GM21825 (cell line): ENCODE data around the gene GPRIN1.

Experiments
- ATAC-seq: cut with Tn5 transposase; IDR thresholded peaks from one replicate; pipeline ENCODE4 v1.9.1; 2021; ENCODE audit warnings: mild to moderate bottlenecking, moderate library complexity; ENCODE audit not compliant: unreplicated experiment

GPRIN1 gene

GRCh38 chr5:176625512-176625911 is 15.6 kb upstream of the GPRIN1 start:
- no peak for ATAC-seq

GRCh38 chr5:176624938-176625337 is 15.0 kb upstream of the GPRIN1 start:
- no peak for ATAC-seq

- no peak for ATAC-seq
These were observed 14.2 kb upstream of the GPRIN1 start for GRCh38 chr5:176624142-176624541.

DNA sequence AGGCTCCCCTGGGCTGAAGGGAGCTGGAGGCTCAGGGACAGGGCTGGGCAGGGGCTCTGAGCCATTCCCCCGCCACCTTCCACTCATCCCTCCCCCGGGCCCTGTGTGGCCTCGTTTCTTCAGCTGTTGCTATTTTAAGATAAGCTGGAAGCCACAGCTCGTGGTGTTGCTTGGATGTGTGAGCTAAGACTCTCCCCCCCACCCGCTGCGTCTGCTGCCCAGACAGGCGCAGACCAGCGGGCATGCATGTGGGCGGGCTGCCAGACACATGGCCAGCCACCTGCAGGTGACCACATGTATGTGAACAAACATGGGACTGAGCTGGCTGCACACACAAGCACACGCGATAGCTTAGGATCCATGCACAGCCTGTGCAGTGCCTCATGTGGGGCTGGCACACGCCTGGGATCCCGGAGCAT is 11.7 kb upstream of the GPRIN1 start:
- no peak for ATAC-seq

GRCh38 chr5:176620333-176620981 is 10.5 kb upstream of the GPRIN1 start:
- ATAC-seq, result no peak

GRCh38 chr5:176619569-176620332 is 9.8 kb upstream of the GPRIN1 start:
- no peak for ATAC-seq

- ATAC-seq, result peak; percentile 78
These were observed 9.2 kb upstream of the GPRIN1 start for GRCh38 chr5:176619203-176619568.

DNA sequence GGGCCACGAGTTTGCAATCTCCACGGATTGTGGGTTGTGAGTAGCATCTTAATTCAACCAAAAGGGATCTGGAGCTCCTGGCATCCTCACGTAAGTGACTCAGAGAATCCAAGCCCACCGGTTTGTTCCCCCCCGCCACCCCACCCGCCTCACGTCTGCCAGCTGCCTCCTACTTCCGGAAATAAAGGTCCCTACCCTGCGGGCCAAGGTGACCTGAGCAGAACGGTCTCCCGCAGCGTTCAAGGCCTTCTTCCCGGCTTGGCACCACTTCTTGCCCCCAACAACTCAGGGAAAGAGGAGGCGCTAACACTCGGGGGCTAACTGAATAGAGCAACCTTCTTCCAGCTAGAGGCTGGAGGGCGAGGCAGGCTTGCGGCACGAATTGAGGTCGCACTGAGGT is 8.8 kb upstream of the GPRIN1 start:
- no peak for ATAC-seq

DNA sequence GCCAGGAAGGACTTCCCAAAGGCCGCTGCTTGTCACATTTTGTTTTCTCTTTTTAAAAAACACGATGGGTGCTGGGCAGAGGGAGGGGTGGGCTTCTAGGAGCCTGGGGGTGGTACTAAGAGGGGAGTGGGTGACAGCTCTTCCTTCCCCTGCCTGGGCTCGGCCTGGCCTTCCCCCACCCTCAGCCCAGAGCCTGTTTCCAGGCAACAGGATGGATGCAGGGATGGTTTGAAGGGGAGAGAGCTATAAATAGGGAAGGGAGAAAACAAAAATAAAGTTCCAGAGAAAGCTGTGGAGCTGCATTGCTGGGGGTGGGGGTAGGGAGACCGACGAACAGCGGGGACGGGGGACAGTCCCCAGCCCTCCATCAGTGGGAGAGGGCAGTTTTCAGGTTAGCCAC is 6.6 kb upstream of the GPRIN1 start:
- ATAC-seq, result no peak

DNA sequence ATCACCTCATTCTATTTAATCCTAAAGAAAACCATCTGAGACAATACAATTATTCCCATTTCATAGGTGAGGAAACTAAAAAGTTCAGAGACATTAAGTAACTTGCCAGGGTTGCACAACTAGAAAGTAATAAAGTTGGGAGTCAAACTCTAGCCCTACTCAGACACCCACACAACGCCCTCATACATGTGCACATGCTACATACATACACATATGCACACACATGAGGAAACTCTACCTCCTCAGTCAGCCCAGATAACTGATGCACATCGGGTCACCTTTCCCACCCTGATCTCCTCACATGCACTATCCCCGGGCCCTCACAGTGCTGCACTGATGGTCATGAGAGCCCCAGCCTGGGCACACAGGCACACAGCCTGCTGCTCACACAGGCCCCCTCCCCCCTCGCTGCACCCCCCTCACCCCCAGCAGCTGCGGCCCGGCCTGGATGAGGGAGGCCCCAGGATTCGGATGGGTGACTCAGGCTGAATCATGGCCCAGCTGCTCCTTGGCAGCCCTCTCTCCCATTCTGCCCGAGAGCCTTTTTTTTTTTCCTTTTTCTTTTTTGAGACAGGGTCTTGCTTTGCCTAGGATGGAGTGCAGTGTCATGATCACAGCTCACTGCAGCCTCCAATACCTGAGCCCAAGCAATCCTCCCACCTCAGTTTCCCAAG is 5.0 kb upstream of the GPRIN1 start:
- ATAC-seq, result no peak

- no peak for ATAC-seq
These were observed 2.9 kb upstream of the GPRIN1 start for GRCh38 chr5:176612855-176613254.

DNA sequence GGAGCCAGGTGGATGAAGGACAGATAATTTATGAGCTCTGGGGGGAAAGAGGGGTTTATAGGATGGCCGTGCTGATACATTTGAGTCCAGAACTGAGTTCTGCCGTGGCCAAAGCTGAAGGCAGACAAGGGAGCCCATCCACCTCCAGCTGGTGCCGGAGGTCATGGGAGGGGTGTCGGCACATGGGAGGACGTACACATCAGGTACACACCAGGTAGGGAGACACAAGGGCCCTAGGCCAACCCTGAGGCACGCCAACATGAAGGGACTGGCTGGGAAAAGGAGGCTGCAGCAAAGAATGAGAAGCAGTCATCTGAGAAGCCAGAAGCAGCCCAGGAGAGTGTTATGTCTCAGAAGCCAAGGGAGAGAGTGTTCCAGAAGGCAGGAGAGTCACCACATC is 2.1 kb upstream of the GPRIN1 start:
- ATAC-seq, result no peak

GRCh38 chr5:176611435-176611834 is 1.5 kb upstream of the GPRIN1 start:
- ATAC-seq, result no peak

DNA sequence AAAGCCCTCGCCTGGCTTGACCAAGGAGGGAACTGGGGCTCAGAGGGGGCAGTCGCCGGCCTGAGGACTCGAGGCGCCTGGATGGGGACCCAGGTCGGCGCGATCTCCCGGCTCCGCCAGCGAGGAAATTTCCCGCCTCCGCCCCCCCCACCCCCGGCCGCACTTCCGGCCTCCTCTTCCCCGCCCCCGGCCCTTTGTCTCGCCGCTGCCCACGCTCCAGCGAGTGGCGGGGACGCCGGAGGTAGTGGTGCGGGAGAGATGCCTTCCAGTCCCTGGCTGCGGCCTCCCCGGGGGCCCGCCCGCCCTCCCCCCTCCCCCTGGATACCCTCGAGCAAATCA is 448 bp upstream of the GPRIN1 start:
- peak; percentile 1 for ATAC-seq

- ATAC-seq, result no peak
These were observed 826 bp downstream of the GPRIN1 start for GRCh38 chr5:176608937-176609723.

GRCh38 chr5:176608142-176608705 is 1.7 kb downstream of the GPRIN1 start:
- no peak for ATAC-seq

GRCh38 chr5:176606875-176607274 is 3.1 kb downstream of the GPRIN1 start:
- ATAC-seq, result no peak

- no peak for ATAC-seq
These were observed 3.9 kb downstream of the GPRIN1 start for GRCh38 chr5:176606032-176606431.

- ATAC-seq, result no peak
These were observed 6.9 kb downstream of the GPRIN1 start for GRCh38 chr5:176603091-176603490.

DNA sequence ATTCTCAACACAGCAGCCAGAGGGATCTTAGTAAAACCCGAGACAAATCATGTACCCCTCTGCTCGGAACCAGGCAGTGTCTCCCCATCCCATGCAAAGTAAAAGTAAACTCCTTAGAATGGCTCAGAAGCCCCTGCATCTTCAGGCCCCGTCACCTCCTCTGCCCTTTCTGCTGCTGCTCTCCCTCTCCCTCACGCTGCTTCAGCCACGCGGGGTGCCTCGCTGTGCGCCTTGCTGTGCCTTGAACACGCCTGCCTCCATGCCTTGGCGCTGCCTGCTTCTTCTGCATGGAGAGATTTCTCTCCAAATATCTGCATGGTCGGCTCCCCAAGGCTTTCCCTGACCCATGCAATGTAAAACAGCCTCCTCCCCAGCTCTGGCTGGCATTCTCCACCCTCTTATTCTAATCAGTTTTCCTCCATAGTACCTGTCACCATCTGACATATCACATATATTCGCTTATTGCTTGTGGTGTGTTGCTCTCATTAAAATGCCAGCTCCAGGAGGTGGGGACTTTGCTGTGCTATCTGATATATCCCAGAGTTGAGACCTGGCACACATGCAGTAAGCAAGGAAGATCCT is 8.0 kb downstream of the GPRIN1 start:
- ATAC-seq, result no peak
